GM12878 (cell line): ENCODE results near the gene METTL27. TPM values are rescaled to one million over a fixed set of nuclear protein-coding genes. Genes with fewer than 3 reads are reported as not detected.
A peak's percentile ranks its signal among the peaks of the same experiment; 100 is the strongest.

Source experiments
- ATAC-seq: fragments of 200-7000 bp; cut with Tn5 transposase; 3 replicates; pipeline ENCODE4 v1.9.1; 2020; ENCODE audit warnings: mild to moderate bottlenecking, moderate library complexity
- BruUV-seq: library from RNA; stranded (reverse); fragments of 400-500 nt; replicated peaks from 2 replicates; lab custom pipeline; 2021; lab: Mats Ljungman, UMichigan
- CTCF ChIA-PET: fragments of 300-600 bp; sonication (Branson Sonifier 250); formaldehyde crosslinking; extraction: SDS; loops from one replicate; lab custom pipeline; 2021; ENCODE audit warnings: inconsistent platforms; lab: Yijun Ruan, JAX
- POLR2A ChIA-PET: fragments of 350-600 bp; formaldehyde crosslinking; extraction: SDS; loops from one replicate; lab custom pipeline; 2021; ENCODE audit warnings: inconsistent platforms; lab: Charles Lee
- RAD21 ChIA-PET: fragments of 300-600 bp; sonication (Branson Sonifier 250); formaldehyde crosslinking; loops from one replicate; lab custom pipeline; 2023; ENCODE audit warnings: antibody characterized with exemption; ENCODE audit not compliant: unreplicated experiment; lab: Charles Lee
- SMC1A ChIA-PET: fragments of 300-600 bp; sonication (Branson Sonifier 250); formaldehyde crosslinking; loops from one replicate; lab custom pipeline; 2023; ENCODE audit not compliant: unreplicated experiment, uncharacterized antibody; lab: Charles Lee
- DNase-seq: peaks from one replicate; pipeline ENCODE4 v3.0.0-alpha.2; 2011; ENCODE audit warnings: low read depth, low spot score
- FAIRE-seq: peaks from 3 replicates; lab custom pipeline; 2011; peaks lifted over from hg19 to GRCh38; lab: Jason Lieb, UNC
- H2AFZ ChIP-seq: 2 replicates; pipeline ENCODE4 v1.6.0; 2011; ENCODE audit warnings: low read depth, low read length, control low read depth; ENCODE audit not compliant: control insufficient read depth
- H3K27ac ChIP-seq: 2 replicates; pipeline ENCODE4 v1.5.1; 2011; ENCODE audit warnings: control low read depth; ENCODE audit not compliant: control insufficient read depth, insufficient read depth
- H3K27me3 ChIP-seq, 2 experiments: replicated peaks in 1 of 2; 2 replicates each; pipeline versions ENCODE4 v1.6.0 to v1.6.1; 2011; ENCODE audit warnings: low read length in 1 of 2; ENCODE audit not compliant: control insufficient read depth in 2 of 2, insufficient read depth in 2 of 2
- H3K36me3 ChIP-seq, 2 experiments: 2 replicates each; pipeline ENCODE4 v1.5.1; 2011; ENCODE audit warnings: low read length in 1 of 2; ENCODE audit not compliant: control insufficient read depth in 2 of 2, insufficient read depth in 2 of 2
- H3K4me1 ChIP-seq: 2 replicates; pipeline ENCODE4 v1.6.1; 2011; ENCODE audit warnings: mild to moderate bottlenecking, low read length, moderate library complexity, mixed read lengths; ENCODE audit not compliant: control insufficient read depth, insufficient read depth
- H3K4me2 ChIP-seq: 2 replicates; pipeline ENCODE4 v1.6.0; 2011; ENCODE audit warnings: control low read depth; ENCODE audit not compliant: control insufficient read depth, insufficient read depth
- H3K4me3 ChIP-seq: fragments of 200-600 bp; sonication (generic); 2 replicates; pipeline ENCODE4 v1.5.1; 2016
- H3K79me2 ChIP-seq: 2 replicates; pipeline ENCODE4 v1.6.0; 2011; ENCODE audit warnings: low read length; ENCODE audit not compliant: control insufficient read depth, insufficient read depth
- H3K9ac ChIP-seq: 2 replicates; pipeline ENCODE4 v1.8.0; 2011; ENCODE audit warnings: low read length, control low read depth, mixed read lengths; ENCODE audit not compliant: control insufficient read depth, insufficient read depth
- H3K9me3 ChIP-seq: replicated peaks from 3 replicates; pipeline ENCODE4 v1.5.1; 2011; ENCODE audit warnings: mild to moderate bottlenecking, low read length; ENCODE audit not compliant: control insufficient read depth, insufficient read depth
- H4K20me1 ChIP-seq: 2 replicates; pipeline ENCODE4 v1.6.0; 2011; ENCODE audit not compliant: control insufficient read depth, insufficient read depth
- BCL11A ChIP-seq: IDR thresholded peaks from 2 replicates; pipeline ENCODE4 v1.6.1; 2011; ENCODE audit warnings: low read depth, low read length
- CBX5 ChIP-seq: sonication (generic); IDR thresholded peaks from 2 replicates; pipeline ENCODE4 v1.6.1; 2016; ENCODE audit warnings: low read depth, moderate library complexity, mild to moderate bottlenecking, inconsistent platforms
- ETV6 ChIP-seq, 2 experiments: fragments of 450-650 bp in 1 of 2; IDR thresholded peaks in 1 of 2; conservative IDR thresholded peaks in 1 of 2; 2 replicates each; pipeline ENCODE4 v1.6.1; 2014; ENCODE audit warnings: antibody characterized with exemption in 1 of 2, borderline replicate concordance in 1 of 2, low read depth in 1 of 2, mild to moderate bottlenecking in 1 of 2, moderate library complexity in 1 of 2
- HDAC2 ChIP-seq: fragments of 200-600 bp; sonication (generic); IDR thresholded peaks from 2 replicates; pipeline ENCODE4 v1.6.1; 2017
- MEF2B ChIP-seq: fragments of 450-650 bp; IDR thresholded peaks from 2 replicates; pipeline ENCODE4 v1.6.1; 2018; ENCODE audit warnings: mild to moderate bottlenecking, moderate library complexity; ENCODE audit not compliant: partially characterized antibody, poor library complexity, severe bottlenecking
- MXI1 ChIP-seq: fragments of 150-350 bp; IDR thresholded peaks from 2 replicates; pipeline ENCODE4 v1.6.1; 2011; ENCODE audit warnings: low read depth, mild to moderate bottlenecking, inconsistent platforms, low read length, improper control_type of control experiment
- MYC ChIP-seq: IDR thresholded peaks from 2 replicates; pipeline ENCODE4 v1.6.1; 2011; ENCODE audit warnings: mild to moderate bottlenecking, low read length, moderate library complexity, inconsistent platforms; ENCODE audit not compliant: insufficient read depth, insufficient replicate concordance, insufficient read length, severe bottlenecking
- NFYB ChIP-seq: IDR thresholded peaks from 2 replicates; pipeline ENCODE4 v1.6.1; 2011; ENCODE audit warnings: low read depth, mild to moderate bottlenecking, low read length, improper control_type of control experiment, moderate library complexity; ENCODE audit not compliant: insufficient read depth
- PAX5 ChIP-seq: IDR thresholded peaks from 2 replicates; pipeline ENCODE4 v1.6.1; 2011; ENCODE audit warnings: low read depth, low read length, borderline replicate concordance
- POLR2A ChIP-seq: IDR thresholded peaks from 2 replicates; pipeline ENCODE4 v1.6.1; 2011; ENCODE audit warnings: low read depth, mild to moderate bottlenecking, low read length
- POLR2AphosphoS5 ChIP-seq: IDR thresholded peaks from 2 replicates; pipeline ENCODE4 v1.6.1; 2011; ENCODE audit warnings: mild to moderate bottlenecking, low read length, inconsistent platforms
- RELA ChIP-seq: fragments of 450-650 bp; IDR thresholded peaks from 2 replicates; pipeline ENCODE4 v1.8.0; 2014; ENCODE audit warnings: borderline replicate concordance; ENCODE audit not compliant: partially characterized antibody
- SMC3 ChIP-seq: IDR thresholded peaks from 2 replicates; pipeline ENCODE4 v1.6.1; 2011; ENCODE audit warnings: low read length, improper control_type of control experiment, borderline replicate concordance
- TCF3 ChIP-seq: IDR thresholded peaks from 2 replicates; pipeline ENCODE4 v1.6.1; 2012; ENCODE audit warnings: low read depth, mild to moderate bottlenecking, low read length, borderline replicate concordance; ENCODE audit not compliant: insufficient read depth
- ZBTB4 ChIP-seq: fragments of 450-650 bp; formaldehyde crosslinking; IDR thresholded peaks from 2 replicates; pipeline ENCODE4 v1.4.0; 2022; ENCODE audit warnings: mild to moderate bottlenecking, moderate library complexity
- ZNF207 ChIP-seq: fragments of 450-650 bp; IDR thresholded peaks from 2 replicates; pipeline ENCODE4 v1.6.1; 2014; ENCODE audit warnings: antibody characterized with exemption, mild to moderate bottlenecking, borderline replicate concordance
- WGBS: methylation state at CpG from one replicate; pipeline ENCODE4 v1.1.6; 2016; ENCODE audit warnings: low lambda C conversion rate; ENCODE audit not compliant: insufficient replicate concordance, insufficient coverage; ENCODE audit errors: missing lambda C conversion rate; 5-methylcytosine and 5-hydroxymethylcytosine counted together
- in situ Hi-C: fragments of 300-500 bp; cut with MboI; formaldehyde crosslinking; loops from 9 replicates; pipeline ENCODE4 v1.14.3; 2018; ENCODE audit warnings: mixed read lengths
- intact Hi-C: fragments of 100-400 bp; cut with micrococcal nuclease; formaldehyde crosslinking; loops from one replicate; pipeline ENCODE4 v1.14.2; 2022; ENCODE audit not compliant: unreplicated experiment
- polyA plus RNA-seq, 11 experiments: library from polyadenylated mRNA; depleted of rRNA in 4 of 11; unstranded in 6 of 11; stranded (reverse) in 5 of 11; fragments of >200 nt; fragmentation: Nextera tagmentation in 4 of 11; fragmentation: Illumina TruSeq in 1 of 11; extraction: Ambion mirVana in 4 of 11; extraction: Trizol in 1 of 11; gene quantifications; 1 replicate in 1 of 11; 2 replicates in 10 of 11; pipeline versions ENCODE4 v1.2.1 to v1.2.3, GENCODE V29; 2011 to 2016; ENCODE audit warnings: inconsistent platforms in 2 of 11, missing spikeins in 2 of 11, low read depth in 1 of 11
- total RNA-seq, 4 experiments: library from RNA; depleted of rRNA in 3 of 4; stranded (reverse); fragments of >200 nt in 3 of 4; fragmentation: Illumina TruSeq in 1 of 4; extraction: Trizol in 1 of 4; gene quantifications; 2 replicates each; pipeline versions ENCODE4 v1.2.1 to v1.2.3, GENCODE V29; 2013 to 2021
- TF ChIP-seq, protein P1 (sequence below): IDR thresholded peaks from 2 replicates; pipeline ENCODE4 v1.6.1; 2011; ENCODE audit warnings: mild to moderate bottlenecking, low read depth, low read length, moderate library complexity; ENCODE audit not compliant: insufficient replicate concordance

Gene METTL27
- total and polyA plus RNA-seq, 10 of the 15 experiments (the other 5 are each of a cell fraction or from before 2014, with no cell fraction given), result 0.10 to 3.4 (median 0.68) TPM

DNA sequence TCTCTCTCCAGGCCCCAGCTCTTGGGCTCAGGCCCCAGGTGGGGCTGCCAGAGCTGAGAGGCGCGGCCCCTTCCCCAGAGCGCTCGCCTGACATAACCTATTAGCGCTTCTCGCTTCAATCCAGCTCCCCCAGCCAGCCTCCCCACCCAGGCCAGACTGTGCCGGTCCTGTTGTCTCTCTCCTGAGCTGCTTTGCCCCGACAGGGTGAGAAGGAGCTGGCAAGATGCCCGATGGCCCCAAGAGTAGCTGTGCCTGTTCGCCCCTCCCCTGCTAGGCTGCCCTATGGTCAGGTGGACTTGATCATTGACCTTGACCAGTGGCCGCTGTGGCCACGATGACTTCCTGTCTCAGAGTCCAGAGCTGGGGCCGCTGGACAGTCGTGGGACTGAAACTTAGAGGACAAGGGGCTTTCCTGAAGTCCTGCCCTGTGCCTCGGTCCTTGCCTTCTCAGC, 27.8 kb upstream of the METTL27 start:
- no peak overlapping the region for H3K4me3 ChIP-seq
- RAD21 ChIA-PET, result no interaction called here
- H4K20me1 ChIP-seq, result no peaks in the 10 kb centered on the region
- ATAC-seq, result peak; percentile 20
- no peak overlapping the region for H2AFZ ChIP-seq
- H3K9ac ChIP-seq, result no peak overlapping the region
- BruUV-seq, result no TSS peak
- DNase-seq, result no peak
- no peak for TF ChIP-seq POLR2A
- TF ChIP-seq MXI1, result no peak
- no peak for TF ChIP-seq POLR2AphosphoS5
- TF ChIP-seq MEF2B, result no peak
- no peak for TF ChIP-seq TCF3
- TF ChIP-seq SMC3, result no peak
- TF ChIP-seq CBX5, result no peak
- TF ChIP-seq, protein P1, sequence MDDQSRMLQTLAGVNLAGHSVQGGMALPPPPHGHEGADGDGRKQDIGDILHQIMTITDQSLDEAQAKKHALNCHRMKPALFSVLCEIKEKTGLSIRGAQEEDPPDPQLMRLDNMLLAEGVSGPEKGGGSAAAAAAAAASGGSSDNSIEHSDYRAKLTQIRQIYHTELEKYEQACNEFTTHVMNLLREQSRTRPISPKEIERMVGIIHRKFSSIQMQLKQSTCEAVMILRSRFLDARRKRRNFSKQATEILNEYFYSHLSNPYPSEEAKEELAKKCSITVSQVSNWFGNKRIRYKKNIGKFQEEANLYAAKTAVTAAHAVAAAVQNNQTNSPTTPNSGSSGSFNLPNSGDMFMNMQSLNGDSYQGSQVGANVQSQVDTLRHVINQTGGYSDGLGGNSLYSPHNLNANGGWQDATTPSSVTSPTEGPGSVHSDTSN, result no peak
- no peak for TF ChIP-seq NFYB
- no peak for TF ChIP-seq ETV6 (conservative IDR thresholded peaks at IDR 0.05 in 1 of 2, IDR thresholded peaks at IDR 0.05 in 1 of 2; ENCODE audit: borderline replicate concordance in 1 of 2, low read depth in 1 of 2)
- no peak for TF ChIP-seq BCL11A
- no peak for TF ChIP-seq ZNF207
- TF ChIP-seq HDAC2, result no peak
- no peak for TF ChIP-seq PAX5
- TF ChIP-seq ZBTB4 (CRISPR knock-in tag), result no peak
- no peak for TF ChIP-seq MYC
- TF ChIP-seq RELA, result no peak
- H3K27me3 ChIP-seq, result no peaks in the 10 kb centered on the region
- no peaks in the 10 kb centered on the region for H3K9me3 ChIP-seq
- POLR2A ChIA-PET, result no interaction called here
- H3K27ac ChIP-seq, result no peak overlapping the region
- WGBS, result 30% methylated on average over 15 of the region's 15 CpGs
- no peaks in the 10 kb centered on the region for H3K4me1 ChIP-seq
- intact Hi-C loops, result no loop called here
- SMC1A ChIA-PET, result no interaction called here
- H3K36me3 ChIP-seq, result no peaks in the 10 kb centered on the region
- in situ Hi-C loops, result no loop called here
- no peaks in the 10 kb centered on the region for H3K79me2 ChIP-seq
- no peak for FAIRE-seq
- CTCF ChIA-PET, result interaction anchor here (0.9 kb wide), 1 partner anchor 156 kb away, joined by 3 read pairs; no protein-coding TSS in a partner anchor
- no peak overlapping the region for H3K4me2 ChIP-seq
